Measurements from ENCODE around the gene SGSM2.

- TF ChIP-seq CTCF (IDR thresholded peaks at IDR 0.05) (no peak), POLR2AphosphoS5 (IDR thresholded peaks at IDR 0.05; ENCODE audit: low read depth, low read length) (no peak), TCF7L2 (IDR thresholded peaks at IDR 0.05; ENCODE audit: low read depth, low read length) (no peak)
Observed at GRCh38 chr17:2295575-2295974, 41.7 kb upstream of the SGSM2 start.
